Vagina (tissue), 2 donors: ENCODE data around the gene GATA6.

Experiments
- CTCF ChIP-seq, 3 experiments: fragments of 450-650 bp in 2 of 3; fragments of 200-600 bp in 1 of 3; sonication (generic) in 1 of 3; IDR thresholded peaks; one replicate each; pipeline ENCODE4 v1.5.1; 2017 to 2019; ENCODE audit warnings: antibody characterized with exemption in 3 of 3, mild to moderate bottlenecking in 2 of 3, moderate library complexity in 2 of 3
- POLR2A ChIP-seq, 2 donors: fragments of 450-650 bp; IDR thresholded peaks; one replicate each; pipeline ENCODE4 v1.6.1; 2017; ENCODE audit warnings: antibody characterized with exemption in 2 of 2, mild to moderate bottlenecking in 2 of 2, moderate library complexity in 2 of 2
- POLR2AphosphoS5 ChIP-seq, 2 donors: sonication (generic); formaldehyde crosslinking; IDR thresholded peaks; one replicate each; pipeline ENCODE4 v1.9.0; 2017; ENCODE audit warnings: antibody characterized with exemption in 2 of 2, mild to moderate bottlenecking in 2 of 2, low read depth in 1 of 2; ENCODE audit not compliant: insufficient read depth in 1 of 2

GRCh38 chr18:22194151-22194598, 24.8 kb downstream of the GATA6 start:
- no peak for TF ChIP-seq CTCF (IDR thresholded peaks at IDR 0.05)
- TF ChIP-seq POLR2A (IDR thresholded peaks at IDR 0.05) = no peak
- no peak for TF ChIP-seq POLR2AphosphoS5 (IDR thresholded peaks at IDR 0.05; ENCODE audit: insufficient read depth in 1 of 2, low read depth in 1 of 2)
